Measurements from ENCODE around the gene DDX51. TPM values are rescaled to one million over a fixed set of nuclear protein-coding genes. Genes with fewer than 3 reads are reported as not detected.

Gene DDX51
- total and polyA plus RNA-seq, 2 of the 4 experiments (the other 2 are of a cell fraction) = 3.8 to 14.5 TPM

DNA sequence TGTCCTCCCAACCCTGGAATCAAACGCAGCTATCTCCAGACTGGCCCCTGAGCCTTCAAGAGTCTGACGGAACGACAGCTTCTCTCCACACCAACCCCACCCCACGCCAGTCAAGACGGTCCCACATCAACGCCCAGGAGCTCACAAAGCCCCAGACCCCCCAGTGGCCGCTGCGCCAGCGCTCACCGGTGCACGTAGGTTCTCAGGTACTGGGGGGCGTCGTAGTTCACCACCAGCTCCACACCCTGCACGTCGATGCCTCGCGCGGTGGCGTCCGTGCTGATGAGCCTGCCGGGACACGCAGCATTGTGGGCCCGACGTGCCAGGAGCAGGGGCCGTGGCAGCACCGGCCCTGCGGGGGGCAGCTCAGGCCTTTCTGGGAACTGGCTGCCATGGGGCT is 4.2 kb downstream of the DDX51 start (continued):
- TF ChIP-seq MAFK (IDR thresholded peaks at IDR 0.05; ENCODE audit: low read depth, low read length) (no peak), MXI1 (IDR thresholded peaks at IDR 0.05; ENCODE audit: borderline replicate concordance, low read depth, low read length) (no peak), RFX5 (IDR thresholded peaks at IDR 0.05; ENCODE audit: low read depth, low read length) (no peak), CEBPB (IDR thresholded peaks at IDR 0.05; ENCODE audit: low read depth, low read length) (no peak)

DNA sequence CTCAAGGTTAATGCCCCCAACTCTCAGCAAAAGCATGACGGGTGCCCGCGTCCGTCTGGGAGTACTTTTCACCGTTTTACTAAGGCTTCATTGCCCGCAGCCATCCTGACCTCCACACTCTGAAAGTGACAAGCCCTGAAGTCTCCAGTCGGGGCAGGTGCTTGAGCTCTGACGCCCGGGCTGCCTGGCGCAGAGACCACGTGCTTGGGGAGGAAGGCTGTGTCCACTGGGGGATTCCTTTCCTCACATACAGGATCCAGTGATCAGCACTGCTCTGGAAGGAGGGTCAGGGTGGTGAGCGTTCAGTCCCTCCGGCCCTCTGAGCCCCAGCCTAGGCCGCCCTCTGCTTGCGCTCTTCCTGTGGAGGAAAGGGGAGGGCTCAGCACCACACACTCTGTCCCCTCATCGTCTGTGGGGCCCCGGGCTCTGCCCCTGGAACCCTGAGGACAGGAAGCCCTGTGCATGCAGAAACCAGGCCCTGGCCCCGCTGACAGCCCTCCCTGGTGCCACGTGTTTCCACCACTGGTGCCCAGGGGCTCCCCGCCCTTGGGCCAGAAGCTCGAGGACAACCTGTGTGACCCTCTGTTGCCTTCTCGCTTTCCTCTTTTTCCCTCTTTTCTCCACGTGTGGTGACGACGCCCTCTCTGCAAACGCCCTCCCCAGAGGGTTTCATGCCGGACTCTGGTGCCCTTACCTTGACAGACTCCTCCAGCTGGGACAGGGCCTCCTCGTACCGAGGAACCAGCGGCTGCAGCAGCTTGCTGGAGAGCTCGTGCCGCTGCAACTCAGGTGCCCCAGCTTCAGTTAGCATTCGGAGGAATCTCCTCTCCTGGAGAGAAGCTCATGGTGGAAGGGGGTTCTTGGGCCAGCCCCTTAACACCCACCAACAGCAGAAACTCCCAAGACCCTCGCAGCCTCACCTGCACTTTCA is 4.9 kb downstream of the DDX51 start:
- Histone ChIP-seq H3K4me3 (ENCODE audit: insufficient read depth, low read depth, low read length) (no peak overlapping the region), H3K27ac (ENCODE audit: insufficient read depth, low read length) (no peak overlapping the region), H3K27me3 (ENCODE audit: control insufficient read depth, insufficient read depth, low read length) (no peaks in the 10 kb centered on the region), H4K8ac (ENCODE audit: low read depth in 2 of 2, low read length in 2 of 2) (no peak overlapping the region), H2BK20ac (ENCODE audit: low read depth, low read length) (no peak overlapping the region), H2AK5ac (ENCODE audit: low read depth, low read length) (no peak overlapping the region), H2BK120ac (ENCODE audit: low read depth, low read length) (no peak overlapping the region), H3K9ac (ENCODE audit: low read depth, low read length) (no peak overlapping the region), H2AK9ac (replicated peaks; ENCODE audit: low read depth, low read length, poor library complexity) (no peak overlapping the region), H2AFZ (replicated peaks; ENCODE audit: low read length, poor library complexity) (no peak overlapping the region), H3K4me1 (ENCODE audit: control insufficient read depth, insufficient read depth, low read length) (peaks cover 3% of the 10 kb centered on the region), H3K14ac (replicated peaks; ENCODE audit: low read depth, low read length) (no peak overlapping the region), H3K4me2 (ENCODE audit: low read depth, low read length) (no peak overlapping the region), H3K36me3 (ENCODE audit: control insufficient read depth, insufficient read depth, low read length) (peaks cover 44% of the 10 kb centered on the region), H2BK15ac (ENCODE audit: low read depth, low read length) (no peak overlapping the region), H4K20me1 (ENCODE audit: insufficient read depth, low read length) (peaks cover 5% of the 10 kb centered on the region; the same call in 1 of the 2 replicates), H3K23ac (ENCODE audit: low read depth, low read length) (no peak overlapping the region), H3K56ac (ENCODE audit: extremely low read depth, insufficient read depth, low read length) (no peak overlapping the region), H3K9me1 (ENCODE audit: insufficient read depth, low read length) (0 out of 2 replicates have a peak, but pooled peaks cover 3% of the 10 kb centered on the region), H3K79me1 (ENCODE audit: low read depth in 1 of 2, low read length in 2 of 2) (peaks cover 4 to 17% of the 10 kb centered on the region in 2 experiments; a peak in 3 of 4 replicates), H3K4ac (ENCODE audit: low read depth, low read length) (no peak overlapping the region), H4K5ac (ENCODE audit: low read depth, low read length) (no peak overlapping the region), H2BK5ac (ENCODE audit: low read depth, low read length, poor library complexity, severe bottlenecking) (no peak overlapping the region), H4K91ac (ENCODE audit: insufficient read depth, low read depth, low read length) (no peak overlapping the region), H3K18ac (ENCODE audit: low read depth, low read length) (no peak overlapping the region), H3K9me3 (ENCODE audit: control insufficient read depth, insufficient read depth, low read length) (no peaks in the 10 kb centered on the region)
- BruUV-seq (replicated peaks) = no TSS peak
- ChIA-PET POLR2A (ENCODE audit: unreplicated experiment) (no interaction called here), CTCF (interaction anchor here (0.6 kb wide), 1 partner anchor 27 kb away, joined by 3 read pairs; no protein-coding TSS in a partner anchor)
- TF ChIP-seq CEBPB (IDR thresholded peaks at IDR 0.05; ENCODE audit: low read depth, low read length) (no peak), FOS (IDR thresholded peaks at IDR 0.05; ENCODE audit: low read depth, low read length) (no peak), MXI1 (IDR thresholded peaks at IDR 0.05; ENCODE audit: borderline replicate concordance, low read depth, low read length) (no peak), RAD21 (IDR thresholded peaks at IDR 0.05; ENCODE audit: low read length) (no peak), MAZ (IDR thresholded peaks at IDR 0.05; ENCODE audit: borderline replicate concordance, low read depth, low read length) (no peak), RCOR1 (IDR thresholded peaks at IDR 0.05; ENCODE audit: insufficient replicate concordance, low read length) (no peak), SMC3 (IDR thresholded peaks at IDR 0.05; ENCODE audit: low read depth, low read length) (no peak), POLR2A (IDR thresholded peaks at IDR 0.05; ENCODE audit: low read depth, low read length) (no peak), RFX5 (IDR thresholded peaks at IDR 0.05; ENCODE audit: low read depth, low read length) (no peak), NFE2L2 (IDR thresholded peaks at IDR 0.05; ENCODE audit: low read depth, low read length) (no peak)
- TF ChIP-seq, protein P1, sequence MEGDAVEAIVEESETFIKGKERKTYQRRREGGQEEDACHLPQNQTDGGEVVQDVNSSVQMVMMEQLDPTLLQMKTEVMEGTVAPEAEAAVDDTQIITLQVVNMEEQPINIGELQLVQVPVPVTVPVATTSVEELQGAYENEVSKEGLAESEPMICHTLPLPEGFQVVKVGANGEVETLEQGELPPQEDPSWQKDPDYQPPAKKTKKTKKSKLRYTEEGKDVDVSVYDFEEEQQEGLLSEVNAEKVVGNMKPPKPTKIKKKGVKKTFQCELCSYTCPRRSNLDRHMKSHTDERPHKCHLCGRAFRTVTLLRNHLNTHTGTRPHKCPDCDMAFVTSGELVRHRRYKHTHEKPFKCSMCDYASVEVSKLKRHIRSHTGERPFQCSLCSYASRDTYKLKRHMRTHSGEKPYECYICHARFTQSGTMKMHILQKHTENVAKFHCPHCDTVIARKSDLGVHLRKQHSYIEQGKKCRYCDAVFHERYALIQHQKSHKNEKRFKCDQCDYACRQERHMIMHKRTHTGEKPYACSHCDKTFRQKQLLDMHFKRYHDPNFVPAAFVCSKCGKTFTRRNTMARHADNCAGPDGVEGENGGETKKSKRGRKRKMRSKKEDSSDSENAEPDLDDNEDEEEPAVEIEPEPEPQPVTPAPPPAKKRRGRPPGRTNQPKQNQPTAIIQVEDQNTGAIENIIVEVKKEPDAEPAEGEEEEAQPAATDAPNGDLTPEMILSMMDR (conservative IDR thresholded peaks at IDR 0.05; ENCODE audit: low read depth, low read length) = no peak
- TF ChIP-seq, protein P2, sequence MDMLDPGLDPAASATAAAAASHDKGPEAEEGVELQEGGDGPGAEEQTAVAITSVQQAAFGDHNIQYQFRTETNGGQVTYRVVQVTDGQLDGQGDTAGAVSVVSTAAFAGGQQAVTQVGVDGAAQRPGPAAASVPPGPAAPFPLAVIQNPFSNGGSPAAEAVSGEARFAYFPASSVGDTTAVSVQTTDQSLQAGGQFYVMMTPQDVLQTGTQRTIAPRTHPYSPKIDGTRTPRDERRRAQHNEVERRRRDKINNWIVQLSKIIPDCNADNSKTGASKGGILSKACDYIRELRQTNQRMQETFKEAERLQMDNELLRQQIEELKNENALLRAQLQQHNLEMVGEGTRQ (IDR thresholded peaks at IDR 0.05; ENCODE audit: low read depth, low read length) = no peak
- DNase-seq (no peak), ATAC-seq (ENCODE audit: low read depth) (no peak)
- in situ Hi-C loops (cut with MboI; ENCODE audit: low sequenced_read_pairs) (no loop called here), dilution Hi-C loops (cut with HindIII; ENCODE audit: low sequenced_read_pairs, unreplicated experiment) (no loop called here), intact Hi-C loops (cut with micrococcal nuclease) (no loop called here)
- WGBS, 2 experiments (ENCODE audit: extremely low coverage in 2 of 2, insufficient read length in 1 of 2) = 93% methylated on average over 12 of the region's 34 CpGs; no CpG with 5 or more reads in 1 of the 2 experiments
